Ovary (tissue), 9 donors: ENCODE measurements around the gene PRSS3. TPM values are rescaled to one million over a fixed set of nuclear protein-coding genes. Genes with fewer than 3 reads are reported as not detected.

Experiments
- DNase-seq, 5 donors: peaks; one replicate each; pipeline ENCODE4 v3.0.0-alpha.2; 2019 to 2020
- H3K27ac ChIP-seq, 2 donors: fragments of 200-600 bp; one replicate each; pipeline versions ENCODE4 v1.5.1 to v1.8.0; 2019 to 2022
- H3K27me3 ChIP-seq: fragments of 200-600 bp; one replicate; pipeline ENCODE4 v1.8.0; 2022
- H3K36me3 ChIP-seq: fragments of 200-600 bp; sonication (generic); one replicate; pipeline ENCODE4 v1.5.1; 2019
- H3K4me1 ChIP-seq: one replicate; pipeline ENCODE4 v1.8.1; 2013; ENCODE audit warnings: mild to moderate bottlenecking, moderate library complexity; ENCODE audit not compliant: insufficient read depth
- H3K4me3 ChIP-seq: fragments of 200-600 bp; sonication (generic); one replicate; pipeline ENCODE4 v1.5.1; 2017
- H3K9me3 ChIP-seq, 2 donors: fragments of 200-600 bp in 1 of 2; sonication (generic) in 1 of 2; one replicate each; pipeline versions ENCODE4 v1.5.1 to v1.8.1; 2013 to 2019; ENCODE audit warnings: mild to moderate bottlenecking in 1 of 2, moderate library complexity in 1 of 2
- CTCF ChIP-seq, 3 donors: fragments of 450-650 bp in 2 of 3; fragments of 200-600 bp in 1 of 3; IDR thresholded peaks; one replicate each; pipeline versions ENCODE4 v1.5.1 to v1.8.0; 2016 to 2022; ENCODE audit warnings: antibody characterized with exemption in 3 of 3, mild to moderate bottlenecking in 1 of 3
- EP300 ChIP-seq: sonication (generic); formaldehyde crosslinking; IDR thresholded peaks from one replicate; pipeline ENCODE4 v1.6.1; 2017; ENCODE audit warnings: antibody characterized with exemption
- POLR2A ChIP-seq: fragments of 450-650 bp; IDR thresholded peaks from one replicate; pipeline ENCODE4 v1.6.1; 2017; ENCODE audit warnings: antibody characterized with exemption, mild to moderate bottlenecking, moderate library complexity
- WGBS, 3 donors: extraction: QIAGEN DNeasy Blood & Tissue Kit in 1 of 3; methylation state at CpG; one replicate each; pipeline versions ENCODE4 v1.1.5 to v1.1.7; 2013 to 2017; 5-methylcytosine and 5-hydroxymethylcytosine counted together
- intact Hi-C, 4 donors: fragments of 100-400 bp; cut with DNase I; formaldehyde crosslinking; loops; one replicate each; pipeline versions ENCODE4 v1.11.0 to v1.15.1; 2022 to 2023
- polyA plus RNA-seq, 2 donors: library from polyadenylated mRNA; stranded (reverse); fragments of 200-250 nt in 1 of 2; fragments of 350-450 nt in 1 of 2; fragmentation: Illumina TruSeq in 1 of 2; extraction: RNeasy Lipid Tissue Mini Kit (QIAGEN cat#74804) in 1 of 2; gene quantifications; one replicate each; pipeline ENCODE4 v1.2.3, GENCODE V29; 2013 to 2014
- total RNA-seq, 7 donors: library from RNA; depleted of rRNA in 2 of 7; stranded (reverse); fragments of >200 nt in 2 of 7; fragmentation: NEBNext Ultra II Directional in 3 of 7; extraction: Animal tissue kit (Norgen Biotek cat#: 25700) in 3 of 7; gene quantifications; one replicate each; pipeline versions ENCODE4 v1.1.0 to v1.2.4, GENCODE V29; 2016 to 2023
- donor health status: DM: no; HTN: no; CAD: no; lungs with moderate emphysema.
- donor health status: DM: no; HTN: no; CAD: no.
- donor health status: Bipolar disorder and iron deficiency.
- donor health status: DM: yes; HTN: yes; CAD: no.
- donor health status: DM: no; HTN: no; CAD: no.
- donor health status: DM: yes; HTN: yes; CAD: no.

Gene PRSS3
- total and polyA plus RNA-seq, 9 donors, result 1.4 to 2.0 TPM; not detected in 7

- intact Hi-C loops, result no loop called here
- H3K9me3 ChIP-seq, result no peaks in the 10 kb centered on the region
- H3K27ac ChIP-seq, result no peak overlapping the region
- no peaks in the 10 kb centered on the region for H3K4me1 ChIP-seq
- TF ChIP-seq POLR2A (no peak), EP300 (no peak)
- DNase-seq, result no peak
- H3K4me3 ChIP-seq, result no peak overlapping the region
- no peaks in the 10 kb centered on the region for H3K36me3 ChIP-seq
- no peaks in the 10 kb centered on the region for H3K27me3 ChIP-seq
These were observed 15.1 kb upstream of the PRSS3 start for GRCh38 chr9:33780276-33780675.

- Histone ChIP-seq H3K4me3 (no peak overlapping the region), H3K27me3 (no peaks in the 10 kb centered on the region), H3K27ac (no peak overlapping the region), H3K9me3 (no peaks in the 10 kb centered on the region), H3K36me3 (no peaks in the 10 kb centered on the region), H3K4me1 (no peaks in the 10 kb centered on the region)
- no peak for DNase-seq
- no peak for TF ChIP-seq CTCF (IDR thresholded peaks at IDR 0.05)
- TF ChIP-seq POLR2A, result no peak
- no peak for TF ChIP-seq EP300
- intact Hi-C loops, result no loop called here
- WGBS, 3 donors, result 81 to 100% (median 87%) methylated on average over 1 of the region's 1 CpG
These were observed 13.6 kb upstream of the PRSS3 start for GRCh38 chr9:33781736-33782135.

- Histone ChIP-seq H3K9me3 (no peaks in the 10 kb centered on the region), H3K4me3 (no peak overlapping the region), H3K36me3 (no peaks in the 10 kb centered on the region), H3K27ac (no peak overlapping the region), H3K27me3 (no peaks in the 10 kb centered on the region), H3K4me1 (no peaks in the 10 kb centered on the region)
- intact Hi-C loops, result no loop called here
- no peak for DNase-seq
- TF ChIP-seq EP300, result no peak
- TF ChIP-seq POLR2A, result no peak
- TF ChIP-seq CTCF (IDR thresholded peaks at IDR 0.05), result no peak
- WGBS, 3 donors, result 41 to 48% (median 48%) methylated on average over 4 of the region's 4 CpGs
These were observed 12.8 kb upstream of the PRSS3 start for GRCh38 chr9:33782395-33783152.

- H3K36me3 ChIP-seq, result no peaks in the 10 kb centered on the region
- no peaks in the 10 kb centered on the region for H3K4me1 ChIP-seq
- no peaks in the 10 kb centered on the region for H3K27me3 ChIP-seq
- H3K27ac ChIP-seq, result no peak overlapping the region
- no peaks in the 10 kb centered on the region for H3K9me3 ChIP-seq
- no peak for DNase-seq
- TF ChIP-seq POLR2A (no peak), CTCF (IDR thresholded peaks at IDR 0.05) (no peak), EP300 (no peak)
- intact Hi-C loops, result no loop called here
- H3K4me3 ChIP-seq, result no peak overlapping the region
- WGBS, 3 donors, result 87 to 90% (median 87%) methylated on average over 5 of the region's 5 CpGs
These were observed 9.4 kb upstream of the PRSS3 start for GRCh38 chr9:33785914-33786313.

- Histone ChIP-seq H3K27ac (no peak overlapping the region), H3K4me1 (no peaks in the 10 kb centered on the region), H3K4me3 (no peak overlapping the region), H3K36me3 (no peaks in the 10 kb centered on the region), H3K27me3 (no peaks in the 10 kb centered on the region), H3K9me3 (no peaks in the 10 kb centered on the region)
- 91 to 98% (median 97%) methylated on average over 2 of the region's 2 CpGs for WGBS, 3 donors
- TF ChIP-seq POLR2A, result no peak
- TF ChIP-seq EP300, result no peak
- no peak for TF ChIP-seq CTCF (IDR thresholded peaks at IDR 0.05)
- no peak for DNase-seq
- intact Hi-C loops, result no loop called here
These were observed 8.7 kb upstream of the PRSS3 start for GRCh38 chr9:33786681-33787080.
